A549 treated with AZD9567 at 1 μM for 4 hours (cell line): ENCODE data around the gene PGAP1. TPM values are rescaled to one million over a fixed set of nuclear protein-coding genes. Genes with fewer than 3 reads are reported as not detected.

Experiments used
- total RNA-seq: library from RNA; stranded (reverse); fragments of 200-300 nt; extraction: Qiagen RNA extraction; gene quantifications from 5 replicates; pipeline ENCODE4 v1.2.3, GENCODE V29; 2022; ENCODE audit not compliant: insufficient read depth

PGAP1 gene, protein sequence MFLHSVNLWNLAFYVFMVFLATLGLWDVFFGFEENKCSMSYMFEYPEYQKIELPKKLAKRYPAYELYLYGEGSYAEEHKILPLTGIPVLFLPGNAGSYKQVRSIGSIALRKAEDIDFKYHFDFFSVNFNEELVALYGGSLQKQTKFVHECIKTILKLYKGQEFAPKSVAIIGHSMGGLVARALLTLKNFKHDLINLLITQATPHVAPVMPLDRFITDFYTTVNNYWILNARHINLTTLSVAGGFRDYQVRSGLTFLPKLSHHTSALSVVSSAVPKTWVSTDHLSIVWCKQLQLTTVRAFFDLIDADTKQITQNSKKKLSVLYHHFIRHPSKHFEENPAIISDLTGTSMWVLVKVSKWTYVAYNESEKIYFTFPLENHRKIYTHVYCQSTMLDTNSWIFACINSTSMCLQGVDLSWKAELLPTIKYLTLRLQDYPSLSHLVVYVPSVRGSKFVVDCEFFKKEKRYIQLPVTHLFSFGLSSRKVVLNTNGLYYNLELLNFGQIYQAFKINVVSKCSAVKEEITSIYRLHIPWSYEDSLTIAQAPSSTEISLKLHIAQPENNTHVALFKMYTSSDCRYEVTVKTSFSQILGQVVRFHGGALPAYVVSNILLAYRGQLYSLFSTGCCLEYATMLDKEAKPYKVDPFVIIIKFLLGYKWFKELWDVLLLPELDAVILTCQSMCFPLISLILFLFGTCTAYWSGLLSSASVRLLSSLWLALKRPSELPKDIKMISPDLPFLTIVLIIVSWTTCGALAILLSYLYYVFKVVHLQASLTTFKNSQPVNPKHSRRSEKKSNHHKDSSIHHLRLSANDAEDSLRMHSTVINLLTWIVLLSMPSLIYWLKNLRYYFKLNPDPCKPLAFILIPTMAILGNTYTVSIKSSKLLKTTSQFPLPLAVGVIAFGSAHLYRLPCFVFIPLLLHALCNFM
- total RNA-seq = 1.7 to 3.3 TPM (median 2.8 TPM) in 5 replicates

DNA sequence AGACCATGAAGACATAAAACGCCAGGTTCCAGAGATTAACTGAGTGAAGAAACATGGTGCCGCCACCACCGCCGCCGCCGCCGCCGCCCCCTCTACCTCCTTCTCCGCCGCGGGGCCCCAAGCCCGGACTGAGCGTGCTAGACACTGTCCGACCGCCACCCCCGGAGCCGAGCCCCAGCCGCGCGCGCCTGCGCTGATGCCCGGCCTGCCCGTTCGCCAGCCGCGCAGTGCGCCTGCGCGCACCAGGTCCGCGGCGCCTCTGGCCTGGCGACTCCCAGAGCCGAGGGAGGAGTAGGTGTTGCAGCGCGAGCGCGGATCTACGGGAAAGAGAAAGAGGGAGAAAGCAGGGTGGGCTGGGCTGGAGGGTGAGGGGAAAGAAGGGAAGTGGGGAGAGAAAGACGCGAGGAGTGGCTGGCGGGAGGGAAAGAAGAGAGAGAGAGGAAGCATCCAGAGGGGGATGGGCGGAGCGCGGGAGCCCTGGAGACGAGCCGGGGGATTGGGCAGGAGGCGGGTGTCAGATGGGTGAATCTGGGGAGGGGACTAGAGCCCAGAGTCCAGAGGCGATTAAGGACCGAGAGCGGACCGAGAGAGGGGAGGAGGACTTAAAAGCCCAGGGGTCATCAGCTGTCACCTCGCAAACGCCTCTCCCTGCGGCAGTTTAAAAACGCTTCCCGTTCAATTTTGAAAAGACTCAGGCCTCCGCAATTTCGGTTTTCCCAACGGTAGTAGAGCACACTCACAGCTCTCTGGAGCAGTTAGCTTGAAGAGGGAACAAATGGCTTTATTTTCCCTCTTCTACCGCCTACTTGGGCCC is at the start of gene PGAP1:
PGAP1 (minus strand) TSS at position 146 of the 814 bp plus-strand sequence; CDS start at position 55, 91 bp downstream.

DNA sequence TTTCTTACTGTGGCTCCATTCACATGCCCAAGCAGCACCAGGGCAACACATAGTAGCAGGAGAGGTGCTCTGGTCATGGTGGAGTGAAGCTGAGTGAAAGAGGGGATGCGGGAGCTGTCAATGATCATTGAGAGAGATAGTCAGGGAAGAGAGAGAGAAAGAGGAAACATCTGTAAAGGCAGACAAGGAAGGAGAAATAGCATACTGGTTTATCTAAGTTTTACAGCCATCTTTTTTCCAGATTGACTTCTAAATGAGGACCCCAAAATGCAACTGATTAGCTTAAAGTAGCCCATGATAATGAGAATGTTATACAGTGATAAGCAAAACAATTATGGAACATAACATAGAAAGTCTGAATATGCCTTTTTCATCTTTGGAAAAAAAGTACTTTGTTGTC is 117.2 kb downstream of the PGAP1 start, which contains the start of gene C2orf66:
C2orf66 (minus strand) TSS at position 96 of the 400 bp plus-strand sequence; CDS start at position 77, 19 bp downstream.

Other genes with a start within 250 kb of the PGAP1 start
- 15.9 to 19.8 TPM (median 18.7 TPM) in 5 replicates for gene GTF3C3, start 127.0 kb downstream of the PGAP1 start, total RNA-seq
- gene C2orf66, start 117.4 kb downstream of the PGAP1 start, total RNA-seq = 0.10 to 0.12 TPM in 2 of 5 replicates, not detected in the others